Mucosa of descending colon (tissue), 3 donors: ENCODE results near the gene OTUD4. TPM values are rescaled to one million over a fixed set of nuclear protein-coding genes. Genes with fewer than 3 reads are reported as not detected.

Source experiments
- ATAC-seq: fragments of 200-7000 bp; cut with Tn5 transposase; one replicate; pipeline ENCODE4 v1.9.1; 2020; ENCODE audit warnings: mild to moderate bottlenecking, moderate library complexity
- DNase-seq, 3 donors: peaks; one replicate each; pipeline ENCODE4 v3.0.0-alpha.2; 2020
- H3K36me3 ChIP-seq: fragments of 200-600 bp; one replicate; pipeline ENCODE4 v1.8.0; 2021; ENCODE audit warnings: low read depth, mild to moderate bottlenecking
- H3K4me1 ChIP-seq: fragments of 200-600 bp; one replicate; pipeline ENCODE4 v1.8.0; 2021; ENCODE audit warnings: low read depth, mild to moderate bottlenecking
- H3K4me3 ChIP-seq: fragments of 200-600 bp; one replicate; pipeline ENCODE4 v1.8.0; 2021; ENCODE audit warnings: mild to moderate bottlenecking
- H3K9me3 ChIP-seq: fragments of 200-600 bp; one replicate; pipeline ENCODE4 v1.8.0; 2021; ENCODE audit warnings: mild to moderate bottlenecking
- CTCF ChIP-seq: fragments of 200-600 bp; IDR thresholded peaks from one replicate; pipeline ENCODE4 v1.8.0; 2022; ENCODE audit warnings: antibody characterized with exemption, mild to moderate bottlenecking
- intact Hi-C, 2 donors: fragments of 100-400 bp; cut with DNase I in 1 of 2; cut with micrococcal nuclease in 1 of 2; formaldehyde crosslinking; loops; one replicate each; pipeline versions ENCODE4 v1.11.0 to v1.11.1; 2022; cut with DNase I, micrococcal nuclease
- total RNA-seq, 3 donors: library from RNA; stranded (reverse); fragmentation: NEBNext Ultra II Directional in 2 of 3; extraction: Animal tissue kit (Norgen Biotek cat#: 25700) in 2 of 3; gene quantifications; one replicate each; pipeline versions ENCODE4 v1.2.1 to v1.2.4, GENCODE V29; 2021 to 2023
- donor health status: DM: no; HTN: no; CAD: no; lungs with moderate emphysema.
- donor health status: DM: no; HTN: no; CAD: no.
- donor health status: DM: no; HTN: yes; CAD: no.

The OTUD4 gene
- total RNA-seq, 3 donors from 2014 or later: 29.9 to 52.9 (median 38.4) TPM

GRCh38 chr4:145199051-145199716 is 18.8 kb upstream of the OTUD4 start:
- H3K4me1 ChIP-seq: no peaks in the 10 kb centered on the region
- ATAC-seq (no peak), DNase-seq (no peak)
- TF ChIP-seq CTCF: no peak
- no peaks in the 10 kb centered on the region for H3K36me3 ChIP-seq
- H3K9me3 ChIP-seq: no peaks in the 10 kb centered on the region
- intact Hi-C loops: no loop called here
- H3K4me3 ChIP-seq: no peak overlapping the region

GRCh38 chr4:145196747-145197146 is 16.4 kb upstream of the OTUD4 start:
- H3K9me3 ChIP-seq: no peaks in the 10 kb centered on the region
- intact Hi-C loops: no loop called here
- H3K36me3 ChIP-seq: no peaks in the 10 kb centered on the region
- ATAC-seq: peak; percentile 62
- no peak for DNase-seq
- no peaks in the 10 kb centered on the region for H3K4me1 ChIP-seq
- H3K4me3 ChIP-seq: no peak overlapping the region
- TF ChIP-seq CTCF: no peak

DNA sequence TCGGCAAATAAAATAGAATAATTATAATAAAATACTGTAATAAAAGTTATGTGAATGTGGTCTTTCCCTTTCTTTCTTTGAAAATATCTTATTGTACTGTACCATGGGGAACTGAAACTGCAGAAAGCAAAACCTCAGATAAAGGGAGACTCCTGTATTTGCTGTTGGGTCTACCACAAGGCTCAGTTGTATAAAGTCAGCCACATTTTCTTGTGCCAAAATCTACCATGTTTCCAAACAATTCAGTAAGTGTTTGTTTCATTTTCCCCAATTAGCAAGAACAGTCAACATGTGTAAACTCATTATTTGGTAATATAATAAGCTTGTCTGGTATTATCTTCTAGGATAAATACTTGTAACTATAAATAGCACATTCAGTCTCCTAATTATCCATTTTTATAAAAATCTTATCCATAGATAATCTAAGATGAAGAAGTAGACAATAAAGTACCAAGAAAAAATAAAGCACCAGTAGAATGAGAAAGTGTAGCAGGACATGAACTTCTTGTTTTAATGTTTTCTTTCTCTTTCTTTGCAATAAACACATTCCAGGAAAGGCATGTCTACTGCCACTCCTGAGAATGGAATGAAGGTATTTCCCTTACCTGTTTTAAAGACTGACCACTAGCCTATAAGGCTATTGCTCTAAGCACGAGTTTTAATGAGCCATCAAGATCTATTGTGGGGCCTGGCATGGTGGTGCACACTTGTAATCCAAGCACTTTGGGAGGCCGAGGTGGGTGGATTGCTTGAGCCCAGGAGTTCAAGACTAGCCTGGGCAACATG is 15.0 kb upstream of the OTUD4 start:
- Histone ChIP-seq H3K36me3 (no peaks in the 10 kb centered on the region), H3K4me3 (no peak overlapping the region), H3K4me1 (no peaks in the 10 kb centered on the region), H3K9me3 (no peaks in the 10 kb centered on the region)
- ATAC-seq (peak; percentile 62), DNase-seq (no peak)
- intact Hi-C loops: no loop called here
- no peak for TF ChIP-seq CTCF

- Histone ChIP-seq H3K36me3 (no peaks in the 10 kb centered on the region), H3K9me3 (no peaks in the 10 kb centered on the region), H3K4me1 (no peaks in the 10 kb centered on the region), H3K4me3 (no peak overlapping the region)
- TF ChIP-seq CTCF: no peak
- DNase-seq: no peak
- intact Hi-C loops: no loop called here
- no peak for ATAC-seq
Measured at GRCh38 chr4:145189981-145190380, 9.6 kb upstream of the OTUD4 start.

DNA sequence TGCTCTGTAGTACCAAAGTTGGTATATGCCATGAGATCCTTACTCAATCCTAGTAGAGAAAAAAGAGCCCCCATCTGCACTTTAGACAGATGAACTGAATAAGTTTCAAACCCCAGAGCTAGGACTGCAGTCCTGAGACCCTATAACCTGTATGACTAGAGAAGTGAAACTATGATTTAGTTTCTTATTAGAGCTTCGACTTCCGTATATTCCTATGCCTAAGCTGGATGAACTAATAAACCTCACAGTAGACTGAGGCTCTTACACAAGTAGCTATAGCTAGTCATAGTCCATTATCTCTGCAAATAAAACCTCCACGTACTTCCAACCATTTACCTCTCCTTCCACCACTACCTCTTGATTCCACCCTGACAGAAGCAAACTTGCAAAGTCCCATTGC is 6.3 kb upstream of the OTUD4 start:
- ATAC-seq: peak; percentile 13
- H3K9me3 ChIP-seq: no peaks in the 10 kb centered on the region
- no peak for DNase-seq
- no peak overlapping the region for H3K4me3 ChIP-seq
- no peaks in the 10 kb centered on the region for H3K36me3 ChIP-seq
- intact Hi-C loops: no loop called here
- H3K4me1 ChIP-seq: peaks cover 1% of the 10 kb centered on the region
- TF ChIP-seq CTCF: no peak
